ENCODE data around the gene ADARB2. TPM values are rescaled to one million over a fixed set of nuclear protein-coding genes. Genes with fewer than 3 reads are reported as not detected.

Gene ADARB2
- total RNA-seq, 4 donors from 2014 or later, result 0.80 to 4.9 (median 2.3) TPM

- H3K4me1 ChIP-seq, result no peaks in the 10 kb centered on the region
- WGBS, 2 donors (ENCODE audit: low coverage in 1 of 2), result 54 to 67% methylated on average over 7 to 8 of the region's 8 CpGs
- H3K27me3 ChIP-seq, result no peaks in the 10 kb centered on the region
- intact Hi-C loops (cut with DNase I; ENCODE audit: low total_unique reads) (no loop called here), in situ Hi-C loops (cut with MboI; ENCODE audit: low pct_ligation_motif_present in 1 of 4, low pct_unique_long_range_greater_than_20kb in 1 of 4, low sequenced_read_pairs in 3 of 4) (no loop called here)
- TF ChIP-seq POLR2A (IDR thresholded peaks at IDR 0.05), result no peak
- no peak for TF ChIP-seq EP300 (IDR thresholded peaks at IDR 0.05; ENCODE audit: low read depth)
- no peak for TF ChIP-seq POLR2AphosphoS5 (IDR thresholded peaks at IDR 0.05)
- H3K4me3 ChIP-seq, result no peak overlapping the region
- no peaks in the 10 kb centered on the region for H3K36me3 ChIP-seq
- peaks cover 0 to 5% of the 10 kb centered on the region in 2 donors for H3K9me3 ChIP-seq
- DNase-seq, result no peak
- H3K27ac ChIP-seq, result no peak overlapping the region
Measured at GRCh38 chr10:1762076-1762475, 24.8 kb upstream of the ADARB2 start.

GRCh38 chr10:1754506-1755153 is 17.3 kb upstream of the ADARB2 start:
- Histone ChIP-seq H3K27ac (no peak overlapping the region), H3K36me3 (no peaks in the 10 kb centered on the region), H3K4me1 (no peaks in the 10 kb centered on the region), H3K27me3 (no peaks in the 10 kb centered on the region), H3K9me3 (peaks cover 0 to 5% of the 10 kb centered on the region in 2 donors), H3K4me3 (no peak overlapping the region)
- 58% methylated on average over 19 of the region's 19 CpGs; no CpG with 5 or more reads in 1 of the 2 donors for WGBS, 2 donors (ENCODE audit: low coverage in 1 of 2)
- in situ Hi-C loops (cut with MboI; ENCODE audit: low pct_ligation_motif_present in 1 of 4, low pct_unique_long_range_greater_than_20kb in 1 of 4, low sequenced_read_pairs in 3 of 4), result no loop called here
- no peak for DNase-seq
- TF ChIP-seq POLR2AphosphoS5 (IDR thresholded peaks at IDR 0.05) (no peak), EP300 (IDR thresholded peaks at IDR 0.05; ENCODE audit: low read depth) (no peak), CTCF (IDR thresholded peaks at IDR 0.05) (no peak), POLR2A (IDR thresholded peaks at IDR 0.05) (no peak)
- intact Hi-C loops (cut with DNase I; ENCODE audit: low total_unique reads), result no loop called here

DNA sequence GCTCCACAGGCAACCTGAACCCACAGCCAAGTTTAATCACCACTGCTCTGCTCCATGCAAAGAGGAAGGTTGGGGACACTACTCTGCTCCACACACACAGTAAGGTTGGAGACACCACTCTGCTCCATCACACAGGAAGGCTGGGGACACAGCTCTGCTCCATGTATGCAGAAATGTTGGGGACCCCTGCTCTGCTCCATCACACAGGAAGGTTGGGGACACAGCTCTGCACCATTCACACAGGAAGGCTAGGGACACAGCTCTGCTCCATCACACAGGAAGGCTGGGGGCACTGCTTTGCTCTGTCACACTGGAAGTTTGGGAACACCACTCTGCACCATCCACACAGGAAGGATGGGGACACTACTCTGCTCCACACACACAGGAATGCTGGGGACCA is 14.8 kb upstream of the ADARB2 start:
- in situ Hi-C loops (cut with MboI; ENCODE audit: low pct_ligation_motif_present in 1 of 4, low pct_unique_long_range_greater_than_20kb in 1 of 4, low sequenced_read_pairs in 3 of 4), result no loop called here
- H3K9me3 ChIP-seq, result no peaks in the 10 kb centered on the region

DNA sequence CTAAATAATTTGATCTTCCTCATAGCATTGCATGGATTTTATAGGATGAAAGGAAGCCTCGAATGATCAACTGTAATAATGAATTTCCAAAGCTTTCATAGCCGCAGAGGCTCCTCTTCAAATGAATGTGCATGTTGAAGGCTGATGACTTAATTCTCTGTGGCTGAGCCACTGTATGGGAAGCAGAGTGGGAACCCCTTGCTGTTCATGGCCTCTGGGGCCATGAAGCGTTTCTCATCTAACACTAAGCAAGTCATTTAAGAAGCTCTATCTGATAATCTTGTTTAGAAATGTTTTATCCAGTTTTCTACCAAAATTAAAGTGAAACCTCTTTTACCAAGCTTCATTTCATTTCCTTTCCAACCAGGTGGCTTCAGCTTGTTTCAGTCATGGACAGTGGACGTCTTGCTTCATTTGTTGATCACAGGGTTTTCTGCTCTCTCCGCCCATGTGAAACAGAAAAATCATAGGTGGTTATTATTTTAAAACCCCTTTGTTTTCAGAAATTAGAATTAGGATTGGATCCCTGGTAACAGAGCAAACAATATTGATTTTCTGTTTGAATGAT is 10.3 kb upstream of the ADARB2 start:
- Histone ChIP-seq H3K36me3 (no peaks in the 10 kb centered on the region), H3K4me1 (no peaks in the 10 kb centered on the region), H3K27ac (no peak overlapping the region), H3K4me3 (no peak overlapping the region), H3K27me3 (no peaks in the 10 kb centered on the region), H3K9me3 (no peaks in the 10 kb centered on the region)
- 75 to 80% methylated on average over 5 of the region's 5 CpGs for WGBS, 2 donors (ENCODE audit: low coverage in 1 of 2)
- intact Hi-C loops (cut with DNase I; ENCODE audit: low total_unique reads) (no loop called here), in situ Hi-C loops (cut with MboI; ENCODE audit: low pct_ligation_motif_present in 1 of 4, low pct_unique_long_range_greater_than_20kb in 1 of 4, low sequenced_read_pairs in 3 of 4) (no loop called here)
- no peak for DNase-seq
- TF ChIP-seq EP300 (IDR thresholded peaks at IDR 0.05; ENCODE audit: low read depth), result no peak
- TF ChIP-seq POLR2A (IDR thresholded peaks at IDR 0.05), result no peak
- no peak for TF ChIP-seq POLR2AphosphoS5 (IDR thresholded peaks at IDR 0.05)
- TF ChIP-seq CTCF (IDR thresholded peaks at IDR 0.05), result no peak

More for the DNA sequence above, 14.8 kb upstream of the ADARB2 start:
- intact Hi-C loops (cut with DNase I; ENCODE audit: low total_unique reads), result no loop called here
- Histone ChIP-seq H3K27me3 (no peaks in the 10 kb centered on the region), H3K4me3 (no peak overlapping the region), H3K36me3 (no peaks in the 10 kb centered on the region), H3K27ac (no peak overlapping the region), H3K4me1 (no peaks in the 10 kb centered on the region)
- TF ChIP-seq POLR2AphosphoS5 (IDR thresholded peaks at IDR 0.05), result no peak
- no peak for TF ChIP-seq POLR2A (IDR thresholded peaks at IDR 0.05)
- TF ChIP-seq EP300 (IDR thresholded peaks at IDR 0.05; ENCODE audit: low read depth), result no peak
- TF ChIP-seq CTCF (IDR thresholded peaks at IDR 0.05), result no peak
- DNase-seq, result no peak
